ELR (cell line): Measurements from ENCODE around the gene ENOX2.
A peak's percentile ranks its signal among the peaks of the same experiment; 100 is the strongest.

ENCODE experiments used
- DNase-seq: peaks from one replicate; pipeline ENCODE4 v3.0.0-alpha.2; 2015; ENCODE audit warnings: low read depth

The ENOX2 gene

DNA sequence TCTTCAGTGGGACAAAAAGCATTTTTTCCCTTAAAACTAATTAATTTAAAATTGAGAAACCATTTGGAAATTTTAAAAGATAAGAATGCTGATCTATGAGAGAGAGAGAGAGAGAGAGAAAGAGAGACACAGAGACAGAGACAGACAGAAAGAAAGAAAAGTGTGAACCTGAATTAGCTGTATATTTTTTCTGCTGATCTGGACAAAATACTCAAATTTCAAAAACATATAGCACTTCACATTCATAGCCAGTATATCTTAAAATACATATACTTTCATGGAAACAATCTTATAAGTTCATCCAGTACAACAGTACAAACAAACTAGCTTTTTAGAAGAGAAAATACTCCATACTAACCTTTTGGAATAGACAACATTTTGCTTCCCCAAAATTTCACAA, 18.4 kb downstream of the ENOX2 start:
- DNase-seq = no peak

DNA sequence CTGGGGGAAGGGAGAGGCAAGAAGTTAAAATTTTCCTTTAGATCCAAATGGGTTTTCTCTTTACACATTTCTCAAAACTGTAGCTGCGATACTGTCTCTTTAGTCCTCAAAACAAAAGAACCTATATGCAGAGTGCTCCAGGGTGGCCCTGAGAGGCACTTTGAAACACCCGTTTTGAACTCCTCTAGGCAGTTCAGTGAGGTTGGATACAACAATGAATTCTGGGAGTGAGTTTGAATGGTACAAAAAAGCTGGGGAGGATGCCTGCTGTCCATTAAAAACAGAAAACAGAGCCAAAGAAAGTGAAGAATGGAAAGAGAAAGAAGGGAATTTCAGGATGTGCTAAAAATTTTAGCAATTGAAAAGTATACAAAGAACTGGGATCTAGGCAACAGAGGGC, 23.1 kb downstream of the ENOX2 start:
- no peak for DNase-seq

DNA sequence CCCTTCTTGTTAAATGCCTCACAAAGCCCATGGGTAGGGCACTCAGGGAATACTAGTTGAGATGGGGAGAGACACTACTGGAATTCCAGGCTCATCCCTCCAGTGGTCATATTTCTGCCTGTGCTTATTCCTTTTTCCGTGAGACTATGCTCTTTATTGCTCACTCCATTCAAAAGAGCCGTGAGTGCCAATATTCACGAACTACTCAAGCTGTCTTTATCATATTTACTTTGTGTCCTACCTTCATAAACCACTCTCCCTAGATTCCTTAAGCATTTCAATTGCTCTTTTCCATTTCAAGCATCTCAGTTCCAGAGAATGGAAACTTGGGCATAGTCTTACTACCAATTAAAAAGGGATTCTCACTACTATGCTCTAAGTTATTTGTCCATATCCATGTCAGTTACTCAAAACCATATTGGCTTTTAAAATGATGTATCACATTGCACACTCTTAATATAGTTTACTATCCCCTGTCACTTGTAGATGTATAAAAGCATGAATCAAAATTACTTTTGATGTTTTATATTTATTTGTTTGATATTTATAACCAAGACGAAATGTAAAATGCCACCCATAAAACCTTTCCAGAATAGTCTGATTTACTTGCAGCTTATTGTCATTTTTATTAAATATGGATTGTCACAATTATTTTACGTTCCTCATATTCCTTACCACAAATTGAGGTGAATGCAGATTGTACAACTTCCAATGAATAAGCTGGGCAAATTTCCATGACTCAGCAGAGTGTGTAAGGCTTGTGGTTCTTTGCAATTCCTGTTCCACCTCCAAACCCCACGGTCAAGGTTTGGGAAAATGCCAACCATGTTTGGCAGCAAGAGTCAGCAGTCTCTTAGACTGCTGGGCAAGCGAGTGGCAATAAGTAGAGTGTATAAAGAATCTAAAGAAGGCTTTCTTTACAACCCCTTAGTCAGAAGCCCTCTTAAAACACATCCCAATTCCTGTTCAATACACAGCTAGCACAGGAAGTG, 24.4 kb downstream of the ENOX2 start:
- peak; percentile 83 for DNase-seq

DNA sequence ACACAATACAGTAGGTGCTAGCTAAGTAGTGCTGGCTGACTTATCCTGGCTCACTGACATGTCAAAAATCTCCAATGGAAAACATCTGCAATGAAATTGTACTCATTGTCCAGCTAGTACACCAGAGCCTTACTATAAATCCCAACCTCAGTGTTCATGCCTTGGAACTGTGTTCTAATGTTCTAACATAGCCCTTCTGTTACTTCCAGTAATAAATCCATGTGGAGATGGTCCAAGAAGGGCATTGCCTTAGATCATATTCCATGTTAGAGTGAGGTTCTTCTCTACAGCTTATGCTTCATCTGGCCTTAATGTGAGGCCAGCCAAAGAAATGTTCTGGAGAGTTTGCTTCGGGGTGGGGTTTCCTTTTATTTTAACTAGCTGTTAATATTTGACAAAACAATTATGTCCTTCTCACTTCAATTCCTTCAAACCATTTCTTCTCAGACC, 25.1 kb downstream of the ENOX2 start:
- DNase-seq = no peak

DNA sequence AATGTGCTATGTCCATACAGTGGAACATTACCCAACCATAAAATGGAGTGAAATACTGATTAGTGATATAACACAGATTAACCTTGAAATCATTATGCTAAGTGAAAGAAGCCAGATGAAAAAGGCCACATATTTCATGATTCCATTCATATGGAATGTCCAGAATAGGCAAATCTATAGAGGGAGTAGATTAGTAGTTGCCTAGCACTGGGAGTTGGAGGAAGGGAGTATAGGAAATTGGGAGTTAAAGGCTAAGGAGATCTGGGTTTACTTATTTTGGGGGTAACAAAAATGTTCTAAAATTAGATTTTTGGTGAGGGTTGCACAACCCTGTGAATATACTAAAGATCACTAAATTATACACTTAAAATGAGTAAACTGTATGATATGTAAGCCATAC, 26.8 kb downstream of the ENOX2 start:
- DNase-seq = no peak

DNA sequence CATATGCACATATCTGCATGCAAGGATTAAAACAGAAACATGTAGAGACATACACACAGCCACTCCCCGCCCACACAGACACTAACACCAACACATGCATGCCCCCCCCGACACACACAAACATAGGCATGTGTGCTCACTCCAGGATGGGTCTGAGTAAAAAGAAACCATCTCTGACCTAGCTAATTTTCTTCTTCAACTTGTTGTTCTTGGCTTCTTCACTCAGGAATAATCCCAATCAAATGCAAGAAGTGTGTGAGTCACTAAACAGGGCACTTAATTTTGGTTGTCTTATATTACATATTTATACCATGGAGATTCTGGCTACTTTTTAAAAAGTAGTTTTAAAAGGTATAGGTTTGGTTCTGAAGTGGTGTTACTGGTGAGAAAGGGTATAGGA, 28.3 kb downstream of the ENOX2 start:
- no peak for DNase-seq

DNA sequence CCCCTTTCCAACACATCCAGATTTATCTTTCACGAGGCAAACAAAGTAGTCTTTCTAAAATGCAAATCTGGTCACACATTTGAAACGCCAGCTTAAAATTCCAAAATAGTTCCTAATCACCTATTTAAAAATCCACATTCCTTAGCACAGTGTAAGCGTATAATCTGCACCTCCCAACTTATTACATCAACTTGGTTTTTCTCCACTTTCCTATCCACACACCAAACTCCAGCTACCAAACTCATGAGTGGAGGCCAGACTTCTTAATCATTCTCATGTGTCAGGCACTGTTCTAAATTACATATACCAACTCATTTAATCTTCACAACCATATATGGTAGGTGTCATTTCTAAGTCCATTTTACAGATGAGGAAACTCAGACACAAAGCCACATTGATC, 33.8 kb downstream of the ENOX2 start:
- no peak for DNase-seq

DNA sequence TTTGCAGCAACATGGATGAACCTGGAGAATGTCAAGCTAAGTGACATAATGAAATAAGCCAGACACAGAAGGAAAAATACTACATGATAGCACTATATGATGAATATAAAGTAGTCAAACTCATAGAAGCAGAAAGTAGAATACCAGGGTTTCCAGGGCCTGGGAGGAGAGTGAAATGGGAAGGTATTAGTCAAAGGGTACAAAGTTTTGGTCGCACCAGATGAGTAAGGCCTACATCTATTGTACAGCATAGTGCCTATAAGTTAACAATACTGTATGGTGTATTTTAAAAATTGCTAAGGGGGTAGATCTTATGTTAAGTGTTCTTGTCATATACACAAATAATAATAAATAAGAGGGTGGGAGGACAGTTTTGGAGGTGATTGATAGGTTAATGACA, 41.5 kb downstream of the ENOX2 start:
- no peak for DNase-seq

DNA sequence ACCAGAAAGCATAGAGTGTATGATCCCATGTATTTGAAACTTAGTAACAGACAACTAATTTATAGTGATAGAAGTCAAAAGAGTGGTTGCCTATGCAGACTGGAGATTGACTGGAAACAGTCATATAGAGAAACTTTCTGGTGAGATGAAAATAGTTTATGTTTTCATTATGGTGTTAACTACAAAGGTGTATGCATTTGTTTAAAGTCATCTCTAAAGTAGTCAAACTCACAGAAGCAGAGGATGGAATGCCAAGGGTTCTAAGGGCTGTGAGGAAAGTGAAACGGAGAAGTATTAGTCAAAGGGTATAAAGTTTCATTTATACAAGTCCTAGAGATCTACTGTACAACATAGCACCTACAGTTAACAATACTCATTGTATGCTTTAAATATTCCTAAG, 45.8 kb downstream of the ENOX2 start:
- DNase-seq = no peak

DNA sequence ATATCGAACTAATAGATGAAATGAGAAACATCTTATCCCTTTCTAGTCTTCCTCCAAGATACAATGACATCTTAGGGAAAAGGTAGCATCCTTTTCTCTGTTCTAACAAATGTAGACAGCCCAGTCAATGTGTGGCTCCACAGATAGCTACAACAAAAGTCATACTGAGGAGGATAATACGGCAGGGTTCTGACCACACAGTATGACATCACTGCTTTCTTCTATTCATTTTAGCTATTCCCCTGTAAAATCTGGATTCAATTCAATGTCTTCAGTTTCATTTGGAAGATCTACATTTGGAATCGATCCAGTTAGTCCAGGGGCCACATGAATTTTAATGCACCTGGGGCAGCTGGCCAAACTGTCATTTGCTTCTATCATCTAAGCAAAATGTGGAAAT, 51.4 kb downstream of the ENOX2 start:
- no peak for DNase-seq

DNA sequence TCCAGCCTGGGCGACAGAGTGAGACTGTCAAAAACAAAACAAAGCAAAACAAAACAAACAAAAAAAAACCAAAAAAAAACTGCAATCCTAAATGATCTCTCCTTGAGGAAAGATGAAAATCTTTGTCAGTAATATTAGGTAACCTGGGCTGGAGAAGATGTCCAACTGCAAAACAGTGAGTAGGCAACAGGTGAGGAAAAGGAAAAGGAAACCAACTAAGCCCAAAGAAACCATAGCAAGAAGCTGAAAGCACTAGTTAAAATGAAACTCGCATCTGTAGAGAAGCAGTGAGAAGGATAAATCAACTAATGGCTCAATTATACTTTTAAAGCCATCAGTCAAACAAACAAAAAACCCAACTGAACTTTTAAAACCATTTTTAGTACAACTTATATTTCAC, 54.2 kb downstream of the ENOX2 start:
- DNase-seq = no peak

DNA sequence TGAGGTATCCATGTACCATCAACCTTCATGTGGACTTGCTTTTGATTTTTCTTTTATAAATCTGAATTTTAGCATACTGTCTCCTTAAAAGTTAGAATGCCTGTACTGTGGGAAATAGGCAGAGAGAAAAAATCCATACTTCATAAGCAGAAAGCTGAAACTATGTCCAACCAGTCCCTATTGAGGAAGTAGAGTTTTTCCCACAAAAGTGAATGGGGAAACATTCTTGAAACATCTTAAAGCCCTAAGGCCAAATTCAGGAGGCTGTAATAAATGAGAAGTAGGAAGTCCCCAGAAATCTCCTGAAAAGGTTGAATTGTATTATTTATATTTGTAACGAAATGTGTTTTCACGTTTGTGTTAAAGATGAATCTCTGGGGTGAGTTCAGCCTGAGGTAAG, 56.3 kb downstream of the ENOX2 start:
- DNase-seq = no peak

DNA sequence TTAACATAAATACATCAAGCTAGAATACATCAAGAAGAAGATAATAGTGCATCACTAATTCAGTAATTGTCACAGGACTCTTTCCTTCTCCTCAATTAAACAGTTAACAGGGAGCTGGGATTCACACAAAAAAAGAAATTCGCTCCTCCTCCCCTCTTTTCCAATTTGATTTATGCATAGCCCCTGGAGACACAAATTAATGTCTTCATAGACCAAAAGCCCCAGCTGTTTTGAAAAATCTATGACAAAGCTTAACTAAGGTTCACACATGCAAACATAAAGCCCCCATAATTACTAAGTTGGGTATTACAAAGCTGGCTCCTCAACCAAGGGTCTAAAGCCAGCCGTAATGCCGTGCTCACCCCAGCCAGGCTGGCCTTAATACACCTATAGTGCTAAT, 61.2 kb downstream of the ENOX2 start:
- DNase-seq = no peak

DNA sequence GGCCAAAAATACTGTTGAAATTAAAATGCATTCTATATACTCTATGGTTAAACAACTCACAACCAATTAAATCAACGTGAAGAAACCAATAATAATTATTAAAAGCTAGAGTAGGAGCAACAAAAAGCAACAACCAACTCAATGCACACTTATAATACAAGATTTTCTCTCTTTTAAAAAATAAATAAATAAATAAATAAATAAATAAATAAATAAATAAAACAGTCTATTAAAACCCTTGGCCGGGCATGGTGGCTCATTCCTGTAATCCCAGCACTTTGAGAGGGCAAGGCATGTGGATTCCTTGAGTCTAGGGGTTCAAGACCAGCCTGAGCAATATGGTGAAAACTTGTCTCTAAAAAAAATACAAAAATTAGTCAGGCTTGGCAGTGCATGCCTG, 62.7 kb downstream of the ENOX2 start:
- DNase-seq = no peak

DNA sequence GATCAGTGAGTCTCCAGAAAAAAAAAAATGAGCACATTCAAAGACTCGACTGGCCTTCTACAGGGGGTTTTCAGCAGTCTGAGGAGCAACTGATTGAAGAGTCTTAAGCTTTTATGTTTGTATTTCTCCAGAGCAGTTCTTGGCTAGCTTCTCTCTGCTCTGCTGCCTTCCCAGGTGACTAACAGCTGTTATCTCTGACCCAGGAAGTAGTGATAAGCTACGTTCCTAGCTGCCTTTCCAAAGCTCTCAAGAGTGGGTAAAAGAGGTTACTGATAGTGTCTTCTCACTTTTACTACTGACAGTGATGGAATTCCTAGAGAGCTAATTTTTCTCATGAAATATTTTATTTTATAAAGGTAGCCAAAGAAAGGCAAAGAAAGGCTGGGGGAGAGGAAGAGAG, 66.6 kb downstream of the ENOX2 start:
- DNase-seq = no peak

DNA sequence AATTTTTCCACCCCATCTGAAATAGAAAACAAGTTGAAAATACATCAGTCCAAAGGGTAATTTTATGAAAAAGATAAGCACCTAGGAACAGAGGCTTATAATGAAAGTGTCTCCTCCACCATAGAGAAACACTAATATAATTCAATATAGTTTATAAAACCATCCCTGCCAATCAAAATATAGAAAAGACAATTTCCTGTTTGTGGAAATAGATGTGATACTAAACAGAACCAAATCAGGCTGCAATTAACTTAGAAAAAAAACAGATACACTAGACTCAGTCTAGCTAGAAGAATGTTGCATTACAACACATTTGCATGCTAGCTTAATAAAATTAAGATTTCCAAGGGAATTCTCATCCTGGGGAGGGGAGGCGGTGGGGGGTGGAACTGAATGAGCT, 68.2 kb downstream of the ENOX2 start:
- DNase-seq = no peak

DNA sequence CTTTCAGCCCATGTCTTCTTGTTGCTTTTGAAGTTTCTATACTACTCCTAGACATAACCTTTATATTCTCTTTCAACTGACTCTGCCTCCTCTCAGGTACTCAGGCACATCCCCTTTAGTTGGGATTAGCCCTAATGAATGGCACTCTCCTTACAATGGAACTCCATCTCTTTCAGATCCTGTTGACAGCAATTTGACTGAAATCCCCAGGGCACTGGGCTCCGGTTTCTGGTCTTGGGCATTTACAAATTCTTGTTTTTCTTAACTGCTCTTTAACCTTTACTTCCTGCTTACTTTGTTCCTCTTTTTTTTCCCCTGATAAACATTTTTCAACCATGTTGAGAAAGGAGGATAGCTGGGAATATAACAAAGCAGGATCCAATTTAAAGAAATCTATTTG, 68.9 kb downstream of the ENOX2 start:
- DNase-seq = no peak

DNA sequence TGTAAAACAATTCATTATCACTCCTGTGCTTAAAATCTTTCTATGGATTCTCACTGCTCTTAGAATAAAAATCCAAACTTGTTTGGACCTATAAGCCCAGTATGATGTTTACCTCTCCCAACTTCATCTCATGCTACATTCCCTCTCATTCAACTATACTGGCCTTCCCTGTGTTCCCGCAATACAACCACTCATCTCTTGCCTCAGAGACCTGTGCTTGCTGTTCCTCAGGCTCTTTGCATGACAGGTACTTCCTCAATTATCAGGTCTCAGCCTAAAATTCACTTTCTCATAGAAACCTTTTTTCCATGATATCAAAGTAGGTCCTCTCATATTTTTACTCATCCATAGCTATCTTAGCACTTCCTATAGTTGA, 71.7 kb downstream of the ENOX2 start:
- no peak for DNase-seq

DNA sequence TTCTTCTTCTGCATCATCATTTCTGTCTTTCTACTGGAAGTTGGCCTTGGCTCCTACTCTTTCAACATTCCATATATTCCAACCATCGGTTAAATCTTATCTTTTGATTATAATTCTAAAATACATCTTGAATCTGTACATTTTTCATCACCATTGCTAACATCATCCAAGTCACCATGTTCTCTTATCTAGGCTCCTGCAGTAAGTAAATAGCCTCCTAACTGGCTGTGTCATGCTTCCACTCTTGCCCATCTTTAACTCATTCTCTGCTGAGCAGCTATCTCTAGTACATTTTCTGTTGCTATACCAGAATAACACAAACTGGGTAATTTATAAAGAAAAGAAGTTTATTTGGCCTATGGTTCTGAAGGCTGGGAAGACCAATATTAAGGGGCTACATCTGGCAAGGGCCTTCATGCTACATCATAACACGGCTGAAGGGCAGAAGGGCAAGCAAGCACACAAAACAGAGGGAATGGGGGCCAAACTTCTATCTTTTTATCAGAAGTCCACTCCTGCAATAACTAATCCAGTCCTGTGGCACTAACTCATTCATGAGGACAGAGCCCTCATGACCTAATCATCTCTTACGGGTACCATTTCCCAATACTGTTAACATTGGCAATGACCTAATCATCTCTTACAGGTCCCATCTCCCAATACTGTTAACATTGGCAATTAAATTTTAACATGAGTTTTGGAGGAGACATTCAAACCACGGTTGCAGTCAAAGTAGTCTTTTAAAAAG, 72.2 kb downstream of the ENOX2 start:
- no peak for DNase-seq

DNA sequence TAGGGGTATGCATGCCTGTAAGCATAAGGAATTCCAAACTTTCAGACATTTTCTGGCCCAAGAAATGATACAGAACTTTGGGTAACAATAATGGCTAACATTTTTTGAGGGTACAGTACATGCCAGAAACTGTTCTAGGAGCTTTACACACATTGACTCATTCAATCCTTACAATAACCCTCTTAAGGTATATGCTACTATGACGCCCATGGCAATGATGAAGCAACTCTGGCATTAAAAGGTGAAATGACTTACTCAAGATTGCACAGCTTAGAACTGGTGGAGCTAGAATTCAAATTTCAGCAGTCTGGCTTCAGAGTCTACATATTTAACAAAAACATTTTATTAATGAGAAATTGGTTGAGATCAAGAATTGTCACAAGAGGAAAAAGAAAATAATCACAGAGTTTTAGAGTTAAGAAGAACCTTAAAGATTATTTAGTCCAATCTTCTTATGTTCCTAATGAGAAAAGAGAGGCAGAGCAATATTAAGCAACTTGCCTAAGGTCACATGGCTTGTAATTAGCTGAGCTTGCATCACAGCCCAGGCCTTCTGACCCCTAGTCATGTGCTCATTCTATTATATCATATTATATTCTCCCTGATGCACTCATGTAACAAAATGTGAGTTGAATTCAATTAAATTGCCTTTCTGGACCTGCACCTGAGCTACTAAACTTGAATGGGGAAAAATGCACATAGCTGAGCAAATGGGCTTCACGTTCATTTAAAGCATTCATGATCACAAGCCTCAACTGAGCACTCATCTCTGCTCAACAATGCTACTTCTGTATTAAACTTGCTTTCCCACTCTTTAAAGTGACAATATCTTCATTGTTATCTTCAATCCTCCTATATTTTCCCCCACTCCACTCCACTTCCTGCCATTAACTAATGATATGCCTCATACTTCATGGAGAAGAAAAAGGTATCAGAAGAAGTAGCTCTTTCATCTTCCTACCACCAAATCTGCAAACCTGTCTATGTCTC, 73.2 kb downstream of the ENOX2 start:
- no peak for DNase-seq

DNA sequence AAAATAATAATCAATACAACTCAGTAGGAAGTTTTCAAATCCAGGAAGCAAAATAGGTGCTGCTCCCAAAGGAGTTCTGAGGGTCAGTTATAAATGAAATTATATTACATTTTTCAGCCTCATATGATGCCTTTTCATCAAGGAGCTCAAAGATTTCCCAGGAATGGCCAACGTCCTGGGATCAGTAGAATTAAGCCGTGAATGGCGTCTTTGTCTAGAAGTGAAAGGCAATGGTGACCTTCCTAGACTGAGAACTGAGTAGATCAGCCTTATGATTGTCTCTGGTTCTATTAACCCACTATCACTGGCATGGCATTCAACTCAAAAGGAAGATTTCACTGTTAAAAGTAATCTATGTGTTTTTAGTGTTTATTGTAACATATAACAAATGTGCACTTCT, 74.4 kb downstream of the ENOX2 start:
- DNase-seq = no peak

DNA sequence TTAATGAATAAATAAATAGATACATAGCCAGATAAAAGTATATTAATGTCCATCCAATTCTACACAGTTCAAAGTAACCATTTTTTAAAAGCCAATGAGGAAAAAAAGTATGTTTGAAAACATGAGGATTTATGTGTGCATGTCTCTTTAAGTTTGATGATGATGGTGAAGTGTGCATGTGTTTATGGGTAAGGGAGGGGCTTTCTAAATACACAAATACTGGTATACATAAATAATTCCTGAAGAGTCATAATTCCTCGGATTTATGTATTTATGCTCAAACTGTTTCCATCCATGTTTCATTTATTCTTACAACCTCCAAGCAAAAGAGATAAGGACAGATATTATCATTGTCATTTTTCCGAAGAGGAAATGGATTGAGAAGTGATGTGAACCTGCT, 75.4 kb downstream of the ENOX2 start:
- DNase-seq = no peak
